Panc1 (cell line): ENCODE data around the gene CYFIP2. TPM values are rescaled to one million over a fixed set of nuclear protein-coding genes. Genes with fewer than 3 reads are reported as not detected.

Experiments
- ATAC-seq: fragments of 200-7000 bp; cut with Tn5 transposase; 2 replicates; pipeline ENCODE4 v1.9.1; 2020; ENCODE audit warnings: mild to moderate bottlenecking, moderate library complexity
- BruUV-seq: library from RNA; stranded (reverse); fragments of 400-500 nt; replicated peaks from 2 replicates; lab custom pipeline; 2021; lab: Mats Ljungman, UMichigan
- CTCF ChIA-PET: fragments of 300-600 bp; sonication (Branson Sonifier 250); formaldehyde crosslinking; loops from one replicate; lab custom pipeline; 2022; ENCODE audit warnings: antibody characterized with exemption; lab: Charles Lee
- POLR2A ChIA-PET: fragments of 300-600 bp; sonication (Branson Sonifier 250); formaldehyde crosslinking; loops from one replicate; lab custom pipeline; 2022; ENCODE audit warnings: antibody characterized with exemption; lab: Charles Lee
- DNase-seq: peaks from one replicate; pipeline ENCODE4 v3.0.0-alpha.2; 2010; ENCODE audit warnings: low read depth, low spot score
- H3K27ac ChIP-seq: 2 replicates; pipeline ENCODE4 v1.5.1; 2011; ENCODE audit warnings: mild to moderate bottlenecking, low read length, inconsistent platforms
- H3K27me3 ChIP-seq: fragments of 200-500 bp; sonication (Bioruptor generic); 2 replicates; pipeline ENCODE4 v1.6.0; 2014; ENCODE audit warnings: low read length, inconsistent platforms; ENCODE audit not compliant: control insufficient read depth, insufficient read depth
- H3K36me3 ChIP-seq: fragments of 200-500 bp; sonication (Bioruptor generic); 2 replicates; pipeline ENCODE4 v1.5.1; 2014; ENCODE audit warnings: inconsistent platforms, mild to moderate bottlenecking, low read length, moderate library complexity; ENCODE audit not compliant: control insufficient read depth, insufficient read depth
- H3K4me1 ChIP-seq: 2 replicates; pipeline ENCODE4 v1.5.1; 2011; ENCODE audit warnings: inconsistent platforms, mild to moderate bottlenecking, low read length, moderate library complexity; ENCODE audit not compliant: control insufficient read depth, insufficient read depth
- H3K4me3 ChIP-seq, 2 experiments: 2 replicates each; pipeline ENCODE4 v1.5.1; 2011 to 2012; ENCODE audit warnings: low read depth in 2 of 2, low read length in 2 of 2, mild to moderate bottlenecking in 2 of 2, inconsistent platforms in 1 of 2, moderate library complexity in 1 of 2
- H3K9me3 ChIP-seq: fragments of 200-500 bp; sonication (Bioruptor generic); 2 replicates; pipeline ENCODE4 v1.5.1; 2014; ENCODE audit warnings: low read depth, mild to moderate bottlenecking, inconsistent platforms, low read length, moderate library complexity; ENCODE audit not compliant: control insufficient read depth, insufficient read depth
- CTCF ChIP-seq: fragments of 450-650 bp; IDR thresholded peaks from 2 replicates; pipeline ENCODE4 v1.5.1; 2017; ENCODE audit warnings: mild to moderate bottlenecking
- POLR2AphosphoS5 ChIP-seq: IDR thresholded peaks from 2 replicates; pipeline ENCODE4 v1.6.1; 2012; ENCODE audit warnings: mild to moderate bottlenecking, low read depth, low read length, moderate library complexity
- REST ChIP-seq, 2 experiments: IDR thresholded peaks; 2 replicates each; pipeline ENCODE4 v1.6.1; 2011 to 2012; ENCODE audit warnings: low read depth in 2 of 2, control low read depth in 1 of 2, low read length in 1 of 2, mild to moderate bottlenecking in 1 of 2, moderate library complexity in 1 of 2; ENCODE audit not compliant: insufficient read depth in 1 of 2
- SIN3A ChIP-seq: IDR thresholded peaks from 2 replicates; pipeline ENCODE4 v1.6.1; 2012; ENCODE audit warnings: low read depth, mild to moderate bottlenecking, low read length, moderate library complexity, borderline replicate concordance; ENCODE audit not compliant: insufficient read depth
- TCF7L2 ChIP-seq: IDR thresholded peaks from 2 replicates; pipeline ENCODE4 v1.6.1; 2011; ENCODE audit warnings: mild to moderate bottlenecking, low read depth, low read length, inconsistent platforms
- in situ Hi-C: cut with HindIII; loops from 2 replicates; pipeline ENCODE4 v1.10.0; 2016; ENCODE audit warnings: low sequenced_read_pairs, low pct_unique_long_range_greater_than_20kb
- intact Hi-C: fragments of 100-400 bp; cut with micrococcal nuclease; formaldehyde crosslinking; loops from one replicate; pipeline ENCODE4 v1.10.0; 2022; ENCODE audit not compliant: unreplicated experiment
- total RNA-seq: library from RNA; stranded (reverse); gene quantifications from one replicate; pipeline ENCODE4 v1.2.1, GENCODE V29; 2021; ENCODE audit not compliant: unreplicated experiment

Gene CYFIP2
- total RNA-seq, 1 experiment from 2014 or later: 0.80 TPM

GRCh38 chr5:157289164-157289819 is 23.4 kb downstream of the CYFIP2 start:
- in situ Hi-C loops: no loop called here

More at GRCh38 chr5:157289164-157289819, 23.4 kb downstream of the CYFIP2 start:
- ChIA-PET CTCF (no interaction called here), POLR2A (no interaction called here)
- peaks cover 2% of the 10 kb centered on the region for H3K27me3 ChIP-seq
- H3K9me3 ChIP-seq: no peaks in the 10 kb centered on the region
- BruUV-seq: no TSS peak
- H3K4me1 ChIP-seq: no peaks in the 10 kb centered on the region
- DNase-seq (no peak), ATAC-seq (no peak)
- no peak overlapping the region for H3K4me3 ChIP-seq
- TF ChIP-seq SIN3A: no peak
- no peak for TF ChIP-seq TCF7L2
- no peak for TF ChIP-seq CTCF
- no peak for TF ChIP-seq REST (IDR thresholded peaks at IDR 0.05; ENCODE audit: insufficient read depth in 1 of 2, low read depth in 2 of 2, low read length in 1 of 2)
- TF ChIP-seq POLR2AphosphoS5: no peak
- intact Hi-C loops: no loop called here
- no peak overlapping the region for H3K27ac ChIP-seq
- H3K36me3 ChIP-seq: no peaks in the 10 kb centered on the region
